Measurements from ENCODE around the gene GPR137B. TPM values are rescaled to one million over a fixed set of nuclear protein-coding genes. Genes with fewer than 3 reads are reported as not detected.

Gene GPR137B
- total and polyA plus RNA-seq, 2 of the 4 experiments (the other 2 are of a cell fraction), result 4.5 to 12.3 TPM

DNA sequence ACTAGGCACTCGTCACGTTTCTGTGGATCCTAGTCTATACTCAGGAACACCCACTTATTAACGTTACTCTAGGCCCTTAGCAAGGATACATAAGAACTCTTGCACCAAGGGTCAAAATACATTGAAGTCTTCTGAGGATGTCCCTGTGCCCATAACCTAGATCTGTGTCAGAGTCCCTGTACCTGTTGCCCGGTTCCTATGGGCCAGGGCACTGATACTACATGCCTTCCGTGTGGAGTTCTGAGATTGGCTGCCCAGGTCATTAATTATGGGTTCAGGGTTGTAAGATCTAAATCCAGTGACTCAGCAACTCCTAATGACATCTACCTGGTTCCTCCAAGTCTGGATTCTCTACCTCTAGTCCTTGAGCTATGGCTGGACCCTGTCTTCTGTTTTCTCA is 69.5 kb downstream of the GPR137B start:
- POLR2A ChIA-PET (ENCODE audit: unreplicated experiment), result no interaction called here
- WGBS, 2 experiments (ENCODE audit: extremely low coverage in 2 of 2, insufficient read length in 1 of 2), result 100% methylated on average over 2 of the region's 5 CpGs; no CpG with 5 or more reads in 1 of the 2 experiments
- CTCF ChIA-PET, result no interaction called here
- no peak overlapping the region for H3K56ac ChIP-seq (ENCODE audit: extremely low read depth, insufficient read depth, low read length)
- no peak overlapping the region for H3K4ac ChIP-seq (ENCODE audit: low read depth, low read length)
- no peak overlapping the region for H4K5ac ChIP-seq (ENCODE audit: low read depth, low read length)
- TF ChIP-seq NFE2L2 (IDR thresholded peaks at IDR 0.05; ENCODE audit: low read depth, low read length) (no peak), MAZ (IDR thresholded peaks at IDR 0.05; ENCODE audit: borderline replicate concordance, low read depth, low read length) (no peak), MXI1 (IDR thresholded peaks at IDR 0.05; ENCODE audit: borderline replicate concordance, low read depth, low read length) (no peak), CHD1 (IDR thresholded peaks at IDR 0.05; ENCODE audit: low read depth, low read length) (no peak), MAFK (IDR thresholded peaks at IDR 0.05; ENCODE audit: low read depth, low read length) (no peak), RAD21 (IDR thresholded peaks at IDR 0.05; ENCODE audit: low read length) (no peak), RFX5 (IDR thresholded peaks at IDR 0.05; ENCODE audit: low read depth, low read length) (no peak), CEBPB (IDR thresholded peaks at IDR 0.05; ENCODE audit: low read depth, low read length) (no peak), CTCF (conservative IDR thresholded peaks at IDR 0.05; ENCODE audit: low read depth, low read length) (no peak), RCOR1 (IDR thresholded peaks at IDR 0.05; ENCODE audit: insufficient replicate concordance, low read length) (no peak)
- TF ChIP-seq, protein P1, sequence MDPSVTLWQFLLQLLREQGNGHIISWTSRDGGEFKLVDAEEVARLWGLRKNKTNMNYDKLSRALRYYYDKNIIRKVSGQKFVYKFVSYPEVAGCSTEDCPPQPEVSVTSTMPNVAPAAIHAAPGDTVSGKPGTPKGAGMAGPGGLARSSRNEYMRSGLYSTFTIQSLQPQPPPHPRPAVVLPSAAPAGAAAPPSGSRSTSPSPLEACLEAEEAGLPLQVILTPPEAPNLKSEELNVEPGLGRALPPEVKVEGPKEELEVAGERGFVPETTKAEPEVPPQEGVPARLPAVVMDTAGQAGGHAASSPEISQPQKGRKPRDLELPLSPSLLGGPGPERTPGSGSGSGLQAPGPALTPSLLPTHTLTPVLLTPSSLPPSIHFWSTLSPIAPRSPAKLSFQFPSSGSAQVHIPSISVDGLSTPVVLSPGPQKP (IDR thresholded peaks at IDR 0.05; ENCODE audit: borderline replicate concordance, low read depth, low read length), result no peak
- TF ChIP-seq, protein P2, sequence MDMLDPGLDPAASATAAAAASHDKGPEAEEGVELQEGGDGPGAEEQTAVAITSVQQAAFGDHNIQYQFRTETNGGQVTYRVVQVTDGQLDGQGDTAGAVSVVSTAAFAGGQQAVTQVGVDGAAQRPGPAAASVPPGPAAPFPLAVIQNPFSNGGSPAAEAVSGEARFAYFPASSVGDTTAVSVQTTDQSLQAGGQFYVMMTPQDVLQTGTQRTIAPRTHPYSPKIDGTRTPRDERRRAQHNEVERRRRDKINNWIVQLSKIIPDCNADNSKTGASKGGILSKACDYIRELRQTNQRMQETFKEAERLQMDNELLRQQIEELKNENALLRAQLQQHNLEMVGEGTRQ (IDR thresholded peaks at IDR 0.05; ENCODE audit: low read depth, low read length), result no peak
- H2BK120ac ChIP-seq (ENCODE audit: low read depth, low read length), result no peak overlapping the region
- intact Hi-C loops (cut with micrococcal nuclease), result no loop called here
- H3K27ac ChIP-seq (ENCODE audit: insufficient read depth, low read length), result no peak overlapping the region
- no peak overlapping the region for H4K91ac ChIP-seq (ENCODE audit: insufficient read depth, low read depth, low read length)
- H2AK9ac ChIP-seq (replicated peaks; ENCODE audit: low read depth, low read length, poor library complexity), result no peak overlapping the region
- no peak overlapping the region for H2BK15ac ChIP-seq (ENCODE audit: low read depth, low read length)
- H3K9ac ChIP-seq (ENCODE audit: low read depth, low read length), result no peak overlapping the region
- BruUV-seq (replicated peaks), result no TSS peak
- no peak overlapping the region for H3K4me3 ChIP-seq (ENCODE audit: insufficient read depth, low read depth, low read length)
- no peak overlapping the region for H3K23ac ChIP-seq (ENCODE audit: low read depth, low read length)
- H3K4me2 ChIP-seq (ENCODE audit: low read depth, low read length), result no peak overlapping the region
- H2AFZ ChIP-seq (replicated peaks; ENCODE audit: low read length, poor library complexity), result no peak overlapping the region
- H3K36me3 ChIP-seq (ENCODE audit: control insufficient read depth, insufficient read depth, low read length), result peaks cover 2% of the 10 kb centered on the region; the same call in 1 of the 2 replicates
- DNase-seq (no peak), ATAC-seq (ENCODE audit: low read depth) (no peak)
- no peaks in the 10 kb centered on the region for H3K27me3 ChIP-seq (ENCODE audit: control insufficient read depth, insufficient read depth, low read length)
- no peak overlapping the region for H4K8ac ChIP-seq (ENCODE audit: low read depth in 2 of 2, low read length in 2 of 2)
- dilution Hi-C loops (cut with HindIII; ENCODE audit: low sequenced_read_pairs, unreplicated experiment), result no loop called here
- H2BK5ac ChIP-seq (ENCODE audit: low read depth, low read length, poor library complexity, severe bottlenecking), result no peak overlapping the region
- no peak overlapping the region for H2AK5ac ChIP-seq (ENCODE audit: low read depth, low read length)
- no peak overlapping the region for H3K14ac ChIP-seq (replicated peaks; ENCODE audit: low read depth, low read length)
- in situ Hi-C loops (cut with MboI; ENCODE audit: low sequenced_read_pairs), result no loop called here
- no peaks in the 10 kb centered on the region for H3K79me1 ChIP-seq (ENCODE audit: low read depth in 1 of 2, low read length in 2 of 2)
- no peaks in the 10 kb centered on the region for H3K4me1 ChIP-seq (ENCODE audit: control insufficient read depth, insufficient read depth, low read length)
- H3K18ac ChIP-seq (ENCODE audit: low read depth, low read length), result no peak overlapping the region
- no peaks in the 10 kb centered on the region for H4K20me1 ChIP-seq (ENCODE audit: insufficient read depth, low read length)
- no peaks in the 10 kb centered on the region for H3K9me3 ChIP-seq (ENCODE audit: control insufficient read depth, insufficient read depth, low read length)
- H2BK20ac ChIP-seq (ENCODE audit: low read depth, low read length), result no peak overlapping the region
- no peaks in the 10 kb centered on the region for H3K9me1 ChIP-seq (ENCODE audit: insufficient read depth, low read length)
